ENCODE measurements around the gene GNAQ.
A peak's percentile ranks its signal among the peaks of the same experiment; 100 is the strongest.

Gene GNAQ

GRCh38 chr9:77933976-77934375, 97.6 kb downstream of the GNAQ start:
- ATAC-seq (no peak), DNase-seq (no peak)
- Mint-ChIP-seq H3K27me3 (no peaks in the 10 kb centered on the region), H3K9me3 (peaks cover 0 to 4% of the 10 kb centered on the region in 2 donors), H3K4me1 (peaks cover 13% of the 10 kb centered on the region), H3K27ac (no peak overlapping the region), H3K4me3 (no peak overlapping the region)

- peaks cover 8% of the 10 kb centered on the region for H3K4me1 Mint-ChIP-seq
- ATAC-seq (no peak), DNase-seq (no peak)
- no peaks in the 10 kb centered on the region for H3K27me3 Mint-ChIP-seq
- no peak overlapping the region for H3K4me3 Mint-ChIP-seq
- H3K27ac Mint-ChIP-seq: no peak overlapping the region
- H3K9me3 Mint-ChIP-seq: peaks cover 0 to 4% of the 10 kb centered on the region in 2 donors
Observed at GRCh38 chr9:77933019-77933418, 98.6 kb downstream of the GNAQ start.

- Mint-ChIP-seq H3K9me3 (no peaks in the 10 kb centered on the region), H3K27me3 (no peaks in the 10 kb centered on the region), H3K4me1 (peaks cover 19% of the 10 kb centered on the region), H3K4me3 (no peak overlapping the region), H3K27ac (no peak overlapping the region)
- ATAC-seq (no peak), DNase-seq (no peak)
Observed at GRCh38 chr9:77929942-77930341, 101.7 kb downstream of the GNAQ start.

GRCh38 chr9:77927265-77927664, 104.3 kb downstream of the GNAQ start:
- peaks cover 11% of the 10 kb centered on the region for H3K4me1 Mint-ChIP-seq
- H3K27me3 Mint-ChIP-seq: no peaks in the 10 kb centered on the region
- H3K9me3 Mint-ChIP-seq: no peaks in the 10 kb centered on the region
- no peak overlapping the region for H3K4me3 Mint-ChIP-seq
- ATAC-seq (no peak), DNase-seq (no peak)
- H3K27ac Mint-ChIP-seq: no peak overlapping the region

- H3K4me3 Mint-ChIP-seq: no peak overlapping the region
- no peak overlapping the region for H3K27ac Mint-ChIP-seq
- H3K27me3 Mint-ChIP-seq: no peaks in the 10 kb centered on the region
- no peaks in the 10 kb centered on the region for H3K9me3 Mint-ChIP-seq
- ATAC-seq (peak; percentile 37), DNase-seq (no peak)
- H3K4me1 Mint-ChIP-seq: peaks cover 11% of the 10 kb centered on the region
Observed at GRCh38 chr9:77926371-77926878, 105.2 kb downstream of the GNAQ start.

- H3K27me3 Mint-ChIP-seq: no peaks in the 10 kb centered on the region
- DNase-seq (no peak), ATAC-seq (no peak)
- peaks cover 11% of the 10 kb centered on the region for H3K4me1 Mint-ChIP-seq
- no peak overlapping the region for H3K27ac Mint-ChIP-seq
- no peak overlapping the region for H3K4me3 Mint-ChIP-seq
- H3K9me3 Mint-ChIP-seq: no peaks in the 10 kb centered on the region
Observed at GRCh38 chr9:77922591-77922990, 109.0 kb downstream of the GNAQ start.

- DNase-seq (no peak), ATAC-seq (no peak)
- Mint-ChIP-seq H3K27me3 (no peaks in the 10 kb centered on the region), H3K4me3 (no peak overlapping the region), H3K4me1 (peaks cover 16% of the 10 kb centered on the region), H3K9me3 (no peaks in the 10 kb centered on the region), H3K27ac (peak overlapping the region in 1 of 2 donors; percentile 63)
Observed at GRCh38 chr9:77917800-77918199, 113.8 kb downstream of the GNAQ start.

- ATAC-seq (no peak), DNase-seq (no peak)
- H3K27ac Mint-ChIP-seq: peak overlapping the region in 1 of 2 donors; percentile 68
- H3K27me3 Mint-ChIP-seq: no peaks in the 10 kb centered on the region
- peaks cover 16% of the 10 kb centered on the region for H3K4me1 Mint-ChIP-seq
- H3K4me3 Mint-ChIP-seq: no peak overlapping the region
- H3K9me3 Mint-ChIP-seq: no peaks in the 10 kb centered on the region
Observed at GRCh38 chr9:77916820-77917219, 114.8 kb downstream of the GNAQ start.

- ATAC-seq (peak; percentile 73), DNase-seq (no peak)
- H3K27ac Mint-ChIP-seq: peak overlapping the region in 1 of 2 donors; percentile 68
Observed at GRCh38 chr9:77916410-77916819, 115.2 kb downstream of the GNAQ start.

GRCh38 chr9:77915744-77916143, 115.9 kb downstream of the GNAQ start:
- Mint-ChIP-seq H3K4me3 (no peak overlapping the region), H3K4me1 (peaks cover 26% of the 10 kb centered on the region), H3K27me3 (no peaks in the 10 kb centered on the region), H3K27ac (no peak overlapping the region), H3K9me3 (no peaks in the 10 kb centered on the region)
- DNase-seq (no peak), ATAC-seq (no peak)

More at GRCh38 chr9:77916410-77916819, 115.2 kb downstream of the GNAQ start:
- Mint-ChIP-seq H3K4me3 (peak overlapping the region in 1 of 2 donors; percentile 4), H3K27me3 (no peaks in the 10 kb centered on the region), H3K9me3 (no peaks in the 10 kb centered on the region), H3K4me1 (peaks cover 19% of the 10 kb centered on the region)

GRCh38 chr9:77912895-77913693, 118.5 kb downstream of the GNAQ start:
- DNase-seq (no peak), ATAC-seq (no peak)
- H3K4me3 Mint-ChIP-seq: no peak overlapping the region
- no peaks in the 10 kb centered on the region for H3K9me3 Mint-ChIP-seq
- H3K27me3 Mint-ChIP-seq: no peaks in the 10 kb centered on the region
- no peak overlapping the region for H3K27ac Mint-ChIP-seq
- peaks cover 53% of the 10 kb centered on the region for H3K4me1 Mint-ChIP-seq

GRCh38 chr9:77911928-77912327, 119.7 kb downstream of the GNAQ start:
- Mint-ChIP-seq H3K27me3 (no peaks in the 10 kb centered on the region), H3K9me3 (no peaks in the 10 kb centered on the region), H3K4me1 (peaks cover 58% of the 10 kb centered on the region), H3K4me3 (no peak overlapping the region), H3K27ac (no peak overlapping the region)
- no peak for DNase-seq
- no peak for ATAC-seq

- H3K9me3 Mint-ChIP-seq: no peaks in the 10 kb centered on the region
- H3K27me3 Mint-ChIP-seq: no peaks in the 10 kb centered on the region
- H3K4me3 Mint-ChIP-seq: peak overlapping the region in 1 of 2 donors; percentile 25
- ATAC-seq: no peak
- DNase-seq: no peak
- H3K4me1 Mint-ChIP-seq: peaks cover 47% of the 10 kb centered on the region
- no peak overlapping the region for H3K27ac Mint-ChIP-seq
Observed at GRCh38 chr9:77910194-77910621, 121.4 kb downstream of the GNAQ start.

- H3K4me1 Mint-ChIP-seq: peaks cover 47% of the 10 kb centered on the region
Observed at GRCh38 chr9:77909306-77909705, 122.3 kb downstream of the GNAQ start.

GRCh38 chr9:77908293-77908692, 123.3 kb downstream of the GNAQ start:
- no peaks in the 10 kb centered on the region for H3K9me3 Mint-ChIP-seq
- H3K27me3 Mint-ChIP-seq: no peaks in the 10 kb centered on the region
- DNase-seq (no peak), ATAC-seq (no peak)
- no peak overlapping the region for H3K4me3 Mint-ChIP-seq
- H3K4me1 Mint-ChIP-seq: peaks cover 47% of the 10 kb centered on the region
- H3K27ac Mint-ChIP-seq: peak overlapping the region; percentile 37 to 83

More at GRCh38 chr9:77909306-77909705, 122.3 kb downstream of the GNAQ start:
- H3K4me3 Mint-ChIP-seq: peak overlapping the region; percentile 73 to 79
- H3K27ac Mint-ChIP-seq: peak overlapping the region; percentile 71 to 98
- ATAC-seq (peak; percentile 100), DNase-seq (peak; percentile 10 to 17)
- H3K27me3 Mint-ChIP-seq: no peaks in the 10 kb centered on the region
- no peaks in the 10 kb centered on the region for H3K9me3 Mint-ChIP-seq

- no peak overlapping the region for H3K4me3 Mint-ChIP-seq
- no peaks in the 10 kb centered on the region for H3K27me3 Mint-ChIP-seq
- no peak overlapping the region for H3K27ac Mint-ChIP-seq
- peaks cover 47% of the 10 kb centered on the region for H3K4me1 Mint-ChIP-seq
- ATAC-seq: no peak
- H3K9me3 Mint-ChIP-seq: no peaks in the 10 kb centered on the region
- no peak for DNase-seq
Observed at GRCh38 chr9:77907585-77907984, 124.0 kb downstream of the GNAQ start.

Data from stimulated activated naive CD8-positive, alpha-beta T cell treated with anti-CD3 and anti-CD28 coated beads, Interleukin-15, amount 100 ng/mL, for 72 hours (primary cell).